ENCODE data around the gene NHERF1.
A peak's percentile ranks its signal among the peaks of the same experiment; 100 is the strongest.

NHERF1 gene

DNA sequence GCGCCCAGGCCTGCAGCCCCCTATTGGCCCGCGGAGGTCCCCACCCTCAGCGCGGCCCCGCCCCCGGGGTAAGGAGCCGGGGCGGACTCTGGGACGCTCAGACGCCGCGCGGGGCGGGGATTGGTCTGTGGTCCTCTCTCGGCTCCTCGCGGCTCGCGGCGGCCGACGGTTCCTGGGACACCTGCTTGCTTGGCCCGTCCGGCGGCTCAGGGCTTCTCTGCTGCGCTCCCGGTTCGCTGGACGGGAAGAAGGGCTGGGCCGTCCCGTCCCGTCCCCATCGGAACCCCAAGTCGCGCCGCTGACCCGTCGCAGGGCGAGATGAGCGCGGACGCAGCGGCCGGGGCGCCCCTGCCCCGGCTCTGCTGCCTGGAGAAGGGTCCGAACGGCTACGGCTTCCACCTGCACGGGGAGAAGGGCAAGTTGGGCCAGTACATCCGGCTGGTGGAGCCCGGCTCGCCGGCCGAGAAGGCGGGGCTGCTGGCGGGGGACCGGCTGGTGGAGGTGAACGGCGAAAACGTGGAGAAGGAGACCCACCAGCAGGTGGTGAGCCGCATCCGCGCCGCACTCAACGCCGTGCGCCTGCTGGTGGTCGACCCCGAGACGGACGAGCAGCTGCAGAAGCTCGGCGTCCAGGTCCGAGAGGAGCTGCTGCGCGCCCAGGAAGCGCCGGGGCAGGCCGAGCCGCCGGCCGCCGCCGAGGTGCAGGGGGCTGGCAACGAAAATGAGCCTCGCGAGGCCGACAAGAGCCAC is at the start of gene NHERF1:
Gene NHERF1, plus strand, starts transcription at position 100 of the 750 bp plus-strand sequence. Its CDS starts 219 bp downstream, at position 319.
- DNase-seq, result peak; percentile 83 to 97 (median 95)
- intact Hi-C loops (cut with DNase I), result no loop called here

DNA sequence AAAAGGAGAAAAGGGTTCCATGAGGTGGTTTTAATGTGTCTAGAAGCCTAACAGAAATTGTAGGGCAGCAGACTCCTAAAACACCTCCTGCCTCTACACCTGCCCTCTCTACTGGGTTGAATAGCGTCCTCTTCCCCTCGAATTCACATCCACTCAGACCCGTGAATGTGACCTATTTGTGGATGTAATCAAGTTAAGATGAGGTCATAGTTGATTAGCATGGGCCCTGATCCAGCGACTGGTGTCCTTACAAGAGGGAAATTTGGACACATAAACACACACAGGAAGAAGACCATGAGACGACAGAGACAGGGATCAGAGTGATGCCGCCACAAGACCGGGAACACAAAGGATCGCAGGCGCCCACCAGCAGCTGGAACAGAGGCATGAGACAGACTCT is 49.2 kb upstream of the NHERF1 start:
- intact Hi-C loops (cut with DNase I), result no loop called here
- DNase-seq, result no peak

GRCh38 chr17:74702116-74702871 is 46.1 kb upstream of the NHERF1 start:
- no peak for DNase-seq
- intact Hi-C loops (cut with DNase I), result no loop called here

GRCh38 chr17:74703311-74703710 is 45.1 kb upstream of the NHERF1 start:
- no peak for DNase-seq
- intact Hi-C loops (cut with DNase I), result no loop called here

DNA sequence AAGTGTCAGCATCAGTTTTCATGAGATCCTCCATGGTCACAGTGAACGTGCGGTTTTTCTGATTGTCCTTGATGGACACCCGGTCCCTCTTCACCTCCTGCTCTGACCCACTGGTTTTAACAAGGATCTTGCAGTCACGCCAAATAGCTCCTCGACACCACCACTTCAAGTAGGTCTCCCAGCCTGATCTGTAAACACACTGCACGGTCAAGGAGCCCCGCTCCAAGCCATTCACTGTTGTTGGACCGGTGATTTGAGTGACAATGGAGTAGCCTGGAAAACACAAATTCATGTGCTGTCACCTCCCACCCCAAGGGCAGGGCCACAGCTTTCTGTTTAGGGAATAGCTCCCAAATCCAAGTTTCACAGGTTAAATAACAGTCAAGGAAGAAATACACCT is 43.9 kb upstream of the NHERF1 start:
- no peak for DNase-seq
- intact Hi-C loops (cut with DNase I), result no loop called here

- DNase-seq, result no peak
- intact Hi-C loops (cut with DNase I), result no loop called here
Observed at GRCh38 chr17:74711058-74711824, 37.2 kb upstream of the NHERF1 start.

- intact Hi-C loops (cut with DNase I), result no loop called here
- no peak for DNase-seq
Observed at GRCh38 chr17:74712301-74712700, 36.1 kb upstream of the NHERF1 start.

DNA sequence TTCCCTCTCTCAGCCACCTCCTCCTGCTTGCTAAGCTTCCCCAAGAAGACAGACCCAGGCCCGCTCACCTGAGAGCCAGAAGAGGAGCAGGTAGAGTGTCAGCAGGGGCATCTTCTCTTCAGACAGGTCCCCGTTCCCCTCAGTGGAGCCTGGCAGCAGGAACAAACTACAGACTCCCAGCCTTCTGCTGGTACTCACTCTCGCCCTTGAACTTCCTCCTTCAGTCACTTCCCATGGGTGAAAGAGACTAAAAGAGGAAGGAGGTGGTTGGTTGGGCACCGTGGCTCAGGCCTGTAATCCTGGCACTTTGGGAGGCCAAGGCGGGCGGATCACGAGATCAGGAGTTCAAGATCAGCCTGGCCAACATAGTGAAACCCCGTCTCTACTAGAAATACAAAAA is 35.7 kb upstream of the NHERF1 start, which contains the start of gene CD300LF:
Gene CD300LF, minus strand, starts transcription at position 168 of the 400 bp plus-strand sequence. Its CDS starts 57 bp downstream, at position 111.
- DNase-seq, result peak in 22 of 42 donors; percentile 11 to 52 (median 33)
- intact Hi-C loops (cut with DNase I), result no loop called here

DNA sequence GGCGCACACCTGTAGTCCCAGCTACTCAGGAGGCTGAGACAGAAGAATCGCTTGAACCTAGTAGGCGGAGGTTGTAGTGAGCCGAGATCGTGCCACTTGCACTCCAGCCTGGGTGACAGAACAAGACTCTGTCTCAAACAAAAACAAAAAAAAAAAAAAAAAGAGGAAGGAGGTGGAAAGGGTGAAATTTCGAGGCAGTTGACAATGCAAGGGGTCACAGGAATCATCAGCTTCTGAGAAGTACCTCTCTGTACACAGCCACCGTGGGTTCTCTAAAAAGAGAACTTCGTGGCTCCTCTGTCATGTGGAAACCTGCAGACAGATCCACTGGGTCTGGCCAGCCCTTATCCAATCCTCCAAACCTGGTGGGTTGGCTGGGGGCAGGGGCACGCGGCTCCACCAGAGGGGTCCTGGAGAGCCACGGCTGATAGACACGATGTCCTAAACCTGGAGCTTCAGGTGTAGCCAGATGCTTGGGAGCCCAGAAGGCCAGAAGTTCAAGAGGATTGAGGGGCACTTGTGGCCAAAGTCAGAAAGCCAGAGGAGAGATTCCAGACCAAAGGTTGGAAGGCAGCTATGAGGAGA is 35.2 kb upstream of the NHERF1 start:
- intact Hi-C loops (cut with DNase I), result no loop called here
- DNase-seq, result no peak

DNA sequence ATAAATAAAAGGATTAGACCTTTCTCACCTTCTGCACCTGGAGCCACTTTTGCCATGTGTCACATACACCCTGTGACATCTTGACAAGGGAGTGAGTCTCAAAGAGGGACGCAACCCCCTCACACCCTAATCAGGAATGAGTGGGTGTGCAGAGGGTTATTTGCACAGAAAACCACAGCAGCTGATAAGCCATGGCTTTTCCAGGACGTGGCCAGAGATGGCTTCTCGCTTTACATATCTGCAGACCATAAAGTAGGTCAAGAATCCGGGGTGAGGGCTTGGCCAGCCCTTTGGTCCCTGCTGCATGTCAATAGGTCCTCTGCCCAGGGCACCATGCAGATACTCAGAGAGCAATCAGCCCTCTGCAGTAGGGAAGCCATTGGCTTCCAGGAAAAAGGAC is 33.3 kb upstream of the NHERF1 start:
- intact Hi-C loops (cut with DNase I), result no loop called here
- no peak for DNase-seq

DNA sequence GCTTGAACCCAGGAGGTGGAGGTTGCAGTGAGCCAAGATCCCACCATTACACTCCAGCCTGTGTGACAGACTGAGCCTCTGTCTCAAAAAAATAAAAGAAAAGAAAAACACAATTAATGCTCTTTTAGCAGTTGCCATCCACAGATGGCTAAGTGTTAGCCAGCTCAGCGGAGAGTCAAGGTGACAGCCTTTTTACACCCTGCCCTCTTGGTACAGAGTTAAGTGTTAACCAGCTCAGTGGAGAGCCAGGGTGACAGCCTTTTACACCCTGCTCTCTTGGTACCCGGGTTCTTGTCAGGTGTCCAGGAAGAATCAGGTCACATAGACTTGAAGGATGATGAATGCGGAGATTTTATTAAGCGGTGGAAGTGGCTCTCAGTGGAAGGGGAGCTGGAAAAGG is 27.9 kb upstream of the NHERF1 start:
- intact Hi-C loops (cut with DNase I), result no loop called here
- no peak for DNase-seq

- intact Hi-C loops (cut with DNase I), result no loop called here
- no peak for DNase-seq
Observed at GRCh38 chr17:74722782-74723181, 25.6 kb upstream of the NHERF1 start.

GRCh38 chr17:74723891-74724290 is 24.5 kb upstream of the NHERF1 start:
- intact Hi-C loops (cut with DNase I), result no loop called here
- no peak for DNase-seq

DNA sequence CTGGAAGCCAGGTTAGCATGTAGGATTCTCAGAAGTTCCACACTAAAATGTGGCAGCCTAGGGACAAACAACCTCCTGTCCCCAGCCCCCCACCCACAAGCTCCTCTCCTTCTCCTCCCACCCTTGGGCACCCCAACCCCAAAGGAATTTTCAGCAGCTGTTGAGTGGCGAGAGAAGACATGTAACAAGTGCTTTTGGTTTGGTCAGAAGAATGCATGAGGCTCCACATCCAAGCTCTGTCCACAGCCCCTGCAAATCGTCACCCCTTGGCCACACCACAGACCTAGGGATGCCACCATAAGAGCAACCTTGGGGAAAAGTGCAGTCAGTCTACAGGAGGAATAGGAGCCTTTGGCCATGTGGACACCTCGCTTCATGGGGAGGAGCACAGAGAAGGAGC is 23.3 kb upstream of the NHERF1 start:
- DNase-seq, result no peak
- intact Hi-C loops (cut with DNase I), result no loop called here

GRCh38 chr17:74728033-74728701 is 20.3 kb upstream of the NHERF1 start:
- intact Hi-C loops (cut with DNase I), result no loop called here
- DNase-seq, result no peak

DNA sequence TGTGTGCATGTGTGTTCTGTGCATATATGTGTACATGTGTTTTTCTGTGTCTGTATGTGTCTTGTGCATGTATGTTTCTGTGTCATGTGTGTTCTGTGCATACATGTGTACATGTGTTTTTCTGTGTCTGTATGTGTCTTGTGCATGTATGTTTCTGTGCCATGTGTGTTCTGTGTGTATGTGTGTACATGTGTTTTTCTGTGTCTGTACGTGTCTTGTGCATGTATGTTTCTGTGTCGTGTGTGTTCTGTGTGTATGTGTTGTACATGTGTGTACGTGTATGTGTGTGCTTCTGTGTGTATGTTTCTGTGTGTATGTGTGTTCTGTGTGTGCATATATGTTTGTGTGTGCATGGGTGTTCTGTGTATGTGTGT is 19.7 kb upstream of the NHERF1 start:
- no peak for DNase-seq
- intact Hi-C loops (cut with DNase I), result no loop called here

- intact Hi-C loops (cut with DNase I), result no loop called here
- no peak for DNase-seq
Observed at GRCh38 chr17:74729368-74729767, 19.1 kb upstream of the NHERF1 start.

DNA sequence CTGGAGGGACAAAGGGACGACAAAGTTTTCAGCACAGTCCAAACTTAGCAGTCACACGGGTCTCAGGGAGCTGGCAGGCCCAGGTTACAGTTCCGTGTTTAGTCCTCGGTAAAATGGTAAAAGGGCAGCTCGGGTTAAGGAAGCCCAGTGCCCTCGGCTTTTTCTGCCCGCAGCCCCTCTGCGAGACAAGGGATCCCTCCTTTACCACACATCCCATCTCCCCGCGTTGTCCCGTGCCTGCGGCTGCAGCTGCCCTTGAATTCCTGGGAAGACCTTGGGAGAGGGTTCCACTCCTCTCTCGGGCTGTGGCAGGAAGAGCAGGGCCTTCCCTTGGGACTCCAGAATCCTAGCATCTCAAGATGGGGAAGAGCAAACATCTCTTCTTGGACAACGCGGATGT is 18.6 kb upstream of the NHERF1 start:
- intact Hi-C loops (cut with DNase I), result no loop called here

More for the DNA sequence above, 18.6 kb upstream of the NHERF1 start:
- DNase-seq, result no peak
